Measurements from ENCODE around the gene CKS1B.
A peak's percentile ranks its signal among the peaks of the same experiment; 100 is the strongest.

GRCh38 chr1:154998818-154999570, 24.5 kb downstream of the CKS1B start:
- TF ChIP-seq, protein P1, sequence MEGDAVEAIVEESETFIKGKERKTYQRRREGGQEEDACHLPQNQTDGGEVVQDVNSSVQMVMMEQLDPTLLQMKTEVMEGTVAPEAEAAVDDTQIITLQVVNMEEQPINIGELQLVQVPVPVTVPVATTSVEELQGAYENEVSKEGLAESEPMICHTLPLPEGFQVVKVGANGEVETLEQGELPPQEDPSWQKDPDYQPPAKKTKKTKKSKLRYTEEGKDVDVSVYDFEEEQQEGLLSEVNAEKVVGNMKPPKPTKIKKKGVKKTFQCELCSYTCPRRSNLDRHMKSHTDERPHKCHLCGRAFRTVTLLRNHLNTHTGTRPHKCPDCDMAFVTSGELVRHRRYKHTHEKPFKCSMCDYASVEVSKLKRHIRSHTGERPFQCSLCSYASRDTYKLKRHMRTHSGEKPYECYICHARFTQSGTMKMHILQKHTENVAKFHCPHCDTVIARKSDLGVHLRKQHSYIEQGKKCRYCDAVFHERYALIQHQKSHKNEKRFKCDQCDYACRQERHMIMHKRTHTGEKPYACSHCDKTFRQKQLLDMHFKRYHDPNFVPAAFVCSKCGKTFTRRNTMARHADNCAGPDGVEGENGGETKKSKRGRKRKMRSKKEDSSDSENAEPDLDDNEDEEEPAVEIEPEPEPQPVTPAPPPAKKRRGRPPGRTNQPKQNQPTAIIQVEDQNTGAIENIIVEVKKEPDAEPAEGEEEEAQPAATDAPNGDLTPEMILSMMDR (IDR thresholded peaks at IDR 0.05) = peak; percentile 69 to 91 (median 84)
- TF ChIP-seq POLR2A (IDR thresholded peaks at IDR 0.05) = no peak
